OCI-M2 (cell line): ENCODE data around the gene DMC1.
"Not testable (repeated sequence)": the region's sequence is repeated elsewhere in the genome, so short reads cannot be mapped to it uniquely, and the experiment has no call there.

Experiments
- DNase-seq: peaks from one replicate; lab custom pipeline; 2025; ENCODE audit not compliant: unreplicated experiment; lab: John Stamatoyannopoulos, UW

The DMC1 gene

GRCh38 chr22:38569972-38570778 lies at the start of gene DMC1:
TSS of gene DMC1 (minus strand) at chr22:38570183. CDS start at chr22:38568256, 1,927 bp downstream.
- DNase-seq, result peak; percentile 92

- no peak for DNase-seq
Observed at GRCh38 chr22:38618682-38619081, 48.7 kb upstream of the DMC1 start.

- DNase-seq, result no peak
Observed at GRCh38 chr22:38618258-38618657, 48.3 kb upstream of the DMC1 start.

- not testable (repeated sequence) for DNase-seq
Observed at GRCh38 chr22:38615064-38615405, 45.1 kb upstream of the DMC1 start.

- DNase-seq, result no peak
Observed at GRCh38 chr22:38614332-38615063, 44.5 kb upstream of the DMC1 start.

GRCh38 chr22:38613588-38613987 lies 43.6 kb upstream of the DMC1 start:
- no peak for DNase-seq

- no peak for DNase-seq
Observed at GRCh38 chr22:38612217-38613006, 42.4 kb upstream of the DMC1 start.

GRCh38 chr22:38611559-38611958 lies 41.6 kb upstream of the DMC1 start:
- no peak for DNase-seq

- no peak for DNase-seq
Observed at GRCh38 chr22:38610234-38610633, 40.3 kb upstream of the DMC1 start.

- no peak for DNase-seq
Observed at GRCh38 chr22:38608992-38609750, 39.2 kb upstream of the DMC1 start.

GRCh38 chr22:38607680-38608079 lies 37.7 kb upstream of the DMC1 start:
- DNase-seq, result no peak

- no peak for DNase-seq
Observed at GRCh38 chr22:38602166-38602565, 32.2 kb upstream of the DMC1 start.

GRCh38 chr22:38601221-38601764 lies 31.3 kb upstream of the DMC1 start:
- no peak for DNase-seq

GRCh38 chr22:38599466-38599865 lies 29.5 kb upstream of the DMC1 start:
- DNase-seq, result no peak

- DNase-seq, result not testable (repeated sequence)
Observed at GRCh38 chr22:38582923-38583322, 12.9 kb upstream of the DMC1 start.

GRCh38 chr22:38578505-38578904 lies 8.5 kb upstream of the DMC1 start:
- DNase-seq, result no peak

GRCh38 chr22:38572065-38572464 lies 2.1 kb upstream of the DMC1 start:
- DNase-seq, result no peak

GRCh38 chr22:38570779-38571364 lies 889 bp upstream of the DMC1 start:
- DNase-seq, result no peak

GRCh38 chr22:38569181-38569971 lies 607 bp downstream of the DMC1 start:
- DNase-seq, result no peak
